ENCODE measurements around the gene SLC36A3. TPM values are rescaled to one million over a fixed set of nuclear protein-coding genes. Genes with fewer than 3 reads are reported as not detected.

The SLC36A3 gene
- total and polyA plus RNA-seq, 2 of the 8 experiments (the other 6 are each of a cell fraction or from before 2014, with no cell fraction given) = not detected

- Histone ChIP-seq H2AFZ (ENCODE audit: low read length) (no peak overlapping the region), H2BK20ac (ENCODE audit: low read length) (no peak overlapping the region), H2BK120ac (replicated peaks; ENCODE audit: low read depth, low read length) (no peak overlapping the region), H3K23ac (ENCODE audit: insufficient read length) (no peak overlapping the region), H3K79me2 (ENCODE audit: control insufficient read depth in 1 of 2, insufficient read depth in 2 of 2, low read length in 2 of 2) (peaks cover 0 to 8% of the 10 kb centered on the region in 2 experiments; a peak in 2 of 4 replicates), H3K36me3 (ENCODE audit: control insufficient read depth in 2 of 4, insufficient read depth in 4 of 4, low read length in 3 of 4) (no peaks in the 10 kb centered on the region), H3K56ac (replicated peaks; ENCODE audit: insufficient read length, low read depth, low read length) (no peak overlapping the region), H3K18ac (ENCODE audit: extremely low read depth, low read length) (no peak overlapping the region), H3K27me3 (replicated peaks in 1 of 4; ENCODE audit: control insufficient read depth in 3 of 4, extremely low read depth in 1 of 4, insufficient read depth in 3 of 4, low read length in 3 of 4) (no peaks in the 10 kb centered on the region), H3K4me2 (ENCODE audit: insufficient read depth in 1 of 2, low read depth in 2 of 2, low read length in 2 of 2) (no peak overlapping the region), H4K91ac (replicated peaks; ENCODE audit: insufficient read length, low read length) (no peak overlapping the region), H4K20me1 (replicated peaks in 1 of 2; ENCODE audit: control insufficient read depth in 1 of 2, insufficient read depth in 2 of 2, low read length in 2 of 2) (peaks cover 0 to 3% of the 10 kb centered on the region in 2 experiments), H3K79me1 (ENCODE audit: low read depth, low read length) (no peaks in the 10 kb centered on the region), H3K9ac (replicated peaks in 1 of 4; ENCODE audit: extremely low read depth in 1 of 4, low read depth in 3 of 4, low read length in 3 of 4) (no peak overlapping the region), H2AK5ac (ENCODE audit: low read depth, low read length) (no peak overlapping the region), H3K4me3 (ENCODE audit: extremely low read depth in 1 of 4, insufficient read depth in 2 of 4, low read depth in 3 of 4, low read length in 4 of 4) (no peak overlapping the region), H3K4me1 (replicated peaks in 1 of 4; ENCODE audit: control insufficient read depth in 3 of 4, insufficient read depth in 4 of 4, low read length in 3 of 4) (peaks cover 0 to 7% (median 3%) of the 10 kb centered on the region in 4 experiments; a peak in 3 of 7 replicates), H3K27ac (ENCODE audit: low read depth, low read length) (no peak overlapping the region), H3K14ac (ENCODE audit: insufficient read length) (no peak overlapping the region), H4K8ac (ENCODE audit: extremely low read depth, insufficient read depth, low read length) (no peak overlapping the region), H3K4ac (replicated peaks; ENCODE audit: insufficient read length, low read depth, low read length) (no peak overlapping the region), H3K23me2 (ENCODE audit: low read depth, low read length) (peaks cover 6% of the 10 kb centered on the region; the same call in 1 of the 2 replicates), H2BK15ac (ENCODE audit: low read length) (no peak overlapping the region), H3K9me3 (ENCODE audit: insufficient read depth in 2 of 2, low read depth in 1 of 2, low read length in 1 of 2) (no peaks in the 10 kb centered on the region), H2BK12ac (ENCODE audit: low read depth, low read length) (no peak overlapping the region), H2BK5ac (ENCODE audit: low read depth, low read length) (no peak overlapping the region), H4K5ac (ENCODE audit: insufficient read length, low read depth, low read length) (no peak overlapping the region)
- POLR2A ChIA-PET (ENCODE audit: partially characterized antibody) = interaction anchor here (1.3 kb wide), 1 partner anchor 34 kb away, joined by 5 read pairs; the partner anchor contains the start of gene CCDC69
- FAIRE-seq (no peak), DNase-seq (ENCODE audit: low read depth in 1 of 2, low spot score in 2 of 2) (no peak)
- 82% methylated on average over 5 of the region's 5 CpGs; no CpG with 5 or more reads in 1 of the 2 experiments for WGBS, 2 experiments (ENCODE audit: extremely low coverage in 1 of 2, insufficient coverage in 1 of 2, insufficient read length in 1 of 2, insufficient replicate concordance in 2 of 2, low coverage in 1 of 2, low lambda C conversion rate in 2 of 2, missing lambda C conversion rate in 1 of 2)
- TF ChIP-seq JUN (IDR thresholded peaks at IDR 0.05; ENCODE audit: low read depth, low read length) (no peak), BCL11A (IDR thresholded peaks at IDR 0.05; ENCODE audit: low read depth in 2 of 2, low read length in 2 of 2) (no peak), JUND (IDR thresholded peaks at IDR 0.05; ENCODE audit: low read length) (no peak), CTBP2 (IDR thresholded peaks at IDR 0.05; ENCODE audit: borderline replicate concordance, insufficient read depth, insufficient read length, low read length) (no peak), SUZ12 (IDR thresholded peaks at IDR 0.05; ENCODE audit: low read length) (no peak), USF2 (IDR thresholded peaks at IDR 0.05; ENCODE audit: low read length) (no peak), TBP (IDR thresholded peaks at IDR 0.05; ENCODE audit: low read depth, low read length) (no peak), SIX5 (IDR thresholded peaks at IDR 0.05; ENCODE audit: low read depth, low read length) (no peak), HDAC2 (IDR thresholded peaks at IDR 0.05; ENCODE audit: borderline replicate concordance in 1 of 2, low read depth in 2 of 2, low read length in 2 of 2) (no peak), RFX5 (IDR thresholded peaks at IDR 0.05; ENCODE audit: borderline replicate concordance, low read depth, low read length) (no peak), KDM1A (IDR thresholded peaks at IDR 0.05; ENCODE audit: borderline replicate concordance, low read length) (no peak), POU5F1 (IDR thresholded peaks at IDR 0.05; ENCODE audit: low read depth, low read length) (no peak)
- CTCF ChIA-PET (ENCODE audit: partially characterized antibody) = interaction anchor here (0.7 to 4.3 kb wide), 9 partner anchors 19 to 266 kb away, joined by 3 to 25 read pairs (median 5); no protein-coding TSS in a partner anchor
Observed at GRCh38 chr5:151257731-151258181, 45.8 kb downstream of the SLC36A3 start.

All from H1 (cell line).